Psoas muscle (tissue), 8 donors: ENCODE data around the gene FXYD4. TPM values are rescaled to one million over a fixed set of nuclear protein-coding genes. Genes with fewer than 3 reads are reported as not detected.
A peak's percentile ranks its signal among the peaks of the same experiment; 100 is the strongest.

Source experiments
- ATAC-seq, 4 donors: fragments of 200-7000 bp; cut with Tn5 transposase; one replicate each; pipeline ENCODE4 v1.9.1; 2020; ENCODE audit warnings: moderate library complexity in 3 of 4, mild to moderate bottlenecking in 2 of 4
- DNase-seq, 2 donors: peaks; one replicate each; pipeline ENCODE4 v3.0.0-alpha.2; 2020
- H3K27ac ChIP-seq: fragments of 200-600 bp; one replicate; pipeline ENCODE4 v1.8.0; 2022
- H3K27me3 ChIP-seq, 3 donors: fragments of 200-600 bp in 1 of 3; one replicate each; pipeline versions ENCODE4 v1.6.1 to v1.8.0; 2013 to 2022; ENCODE audit warnings: low read length in 2 of 3, mild to moderate bottlenecking in 2 of 3, moderate library complexity in 1 of 3; ENCODE audit not compliant: insufficient read depth in 3 of 3
- H3K36me3 ChIP-seq, 2 donors: fragments of 200-600 bp in 1 of 2; one replicate each; pipeline versions ENCODE4 v1.6.1 to v1.8.0; 2013 to 2022; ENCODE audit warnings: low read depth in 1 of 2, mild to moderate bottlenecking in 1 of 2, moderate library complexity in 1 of 2; ENCODE audit not compliant: insufficient read depth in 1 of 2
- H3K4me1 ChIP-seq: fragments of 200-600 bp; one replicate; pipeline ENCODE4 v1.8.0; 2022
- H3K4me3 ChIP-seq: fragments of 200-600 bp; one replicate; pipeline ENCODE4 v1.8.0; 2022; ENCODE audit warnings: mild to moderate bottlenecking
- H3K9me3 ChIP-seq: fragments of 200-600 bp; one replicate; pipeline ENCODE4 v1.8.0; 2022
- WGBS, 3 donors: extraction: QIAGEN DNeasy Blood & Tissue Kit; methylation state at CpG; one replicate each; pipeline versions ENCODE4 v1.1.6 to v1.1.7; 2013; 5-methylcytosine and 5-hydroxymethylcytosine counted together
- intact Hi-C, 2 donors: fragments of 100-400 bp; cut with DNase I; formaldehyde crosslinking; loops; one replicate each; pipeline versions ENCODE4 v1.11.0 to v1.14.2; 2022
- polyA plus RNA-seq, 3 donors: library from polyadenylated mRNA; stranded (reverse); fragments of 200-250 nt; gene quantifications; one replicate each; pipeline ENCODE4 v1.2.3, GENCODE V29; 2013
- total RNA-seq, 4 donors: library from RNA; stranded (reverse); fragmentation: NEBNext Ultra II Directional in 2 of 4; extraction: Animal tissue kit (Norgen Biotek cat#: 25700) in 2 of 4; gene quantifications; one replicate each; pipeline versions ENCODE4 v1.2.1 to v1.2.4, GENCODE V29; 2021 to 2023
- TF ChIP-seq, protein P1 (sequence below): fragments of 200-600 bp; IDR thresholded peaks from one replicate; pipeline ENCODE4 v1.8.0; 2022; ENCODE audit warnings: antibody characterized with exemption
- donor health status: healthy with polysubstance abuse.
- donor health status: DM: no; HTN: no; CAD: no; lungs with moderate emphysema.
- donor health status: Bipolar disorder and iron deficiency.
- donor health status: healthy.
- donor health status: DM: yes; HTN: yes; CAD: no.
- donor health status: DM: no; HTN: no; CAD: no.
- donor health status: DM: no; HTN: no; CAD: no.
- donor health status: DM: yes; HTN: yes; CAD: no.

Gene FXYD4
- total and polyA plus RNA-seq, 7 donors, result 0.18 to 3.0 (median 0.74) TPM; not detected in 4

DNA sequence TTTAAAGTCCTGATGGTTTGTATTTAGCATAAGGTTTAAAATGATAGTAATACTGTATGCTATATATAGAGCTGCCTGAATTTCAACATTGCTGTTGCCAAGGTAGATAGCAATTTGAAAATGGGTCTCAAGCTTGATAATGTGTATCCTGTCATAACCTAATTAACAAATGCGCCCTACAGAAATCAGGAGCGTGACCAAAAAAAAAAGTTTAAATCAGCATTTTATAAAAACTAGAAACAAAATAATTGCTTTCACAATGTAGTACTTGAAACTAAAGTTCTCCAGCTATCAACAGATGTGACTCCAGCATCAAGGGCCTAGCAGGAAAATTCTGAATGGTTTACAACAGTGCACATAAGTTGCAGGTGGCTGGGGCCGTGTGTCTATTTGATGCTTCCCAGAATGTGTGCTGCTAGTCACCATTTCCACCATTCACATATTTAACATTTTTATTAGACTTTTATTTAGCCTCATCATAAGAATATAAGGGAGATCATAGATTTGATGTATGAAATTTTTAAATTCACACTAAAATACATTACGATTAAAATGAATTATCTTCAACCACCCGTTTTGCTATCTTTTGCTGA, 14.1 kb downstream of the FXYD4 start:
- H3K4me3 ChIP-seq, result no peak overlapping the region
- H3K27me3 ChIP-seq, result no peaks in the 10 kb centered on the region
- intact Hi-C loops, result no loop called here
- H3K27ac ChIP-seq, result no peak overlapping the region
- DNase-seq (no peak), ATAC-seq (no peak)
- no peaks in the 10 kb centered on the region for H3K4me1 ChIP-seq
- peaks cover 19 to 59% of the 10 kb centered on the region in 2 donors for H3K36me3 ChIP-seq
- 82 to 84% (median 83%) methylated on average over 5 of the region's 5 CpGs for WGBS, 3 donors
- TF ChIP-seq, protein P1, sequence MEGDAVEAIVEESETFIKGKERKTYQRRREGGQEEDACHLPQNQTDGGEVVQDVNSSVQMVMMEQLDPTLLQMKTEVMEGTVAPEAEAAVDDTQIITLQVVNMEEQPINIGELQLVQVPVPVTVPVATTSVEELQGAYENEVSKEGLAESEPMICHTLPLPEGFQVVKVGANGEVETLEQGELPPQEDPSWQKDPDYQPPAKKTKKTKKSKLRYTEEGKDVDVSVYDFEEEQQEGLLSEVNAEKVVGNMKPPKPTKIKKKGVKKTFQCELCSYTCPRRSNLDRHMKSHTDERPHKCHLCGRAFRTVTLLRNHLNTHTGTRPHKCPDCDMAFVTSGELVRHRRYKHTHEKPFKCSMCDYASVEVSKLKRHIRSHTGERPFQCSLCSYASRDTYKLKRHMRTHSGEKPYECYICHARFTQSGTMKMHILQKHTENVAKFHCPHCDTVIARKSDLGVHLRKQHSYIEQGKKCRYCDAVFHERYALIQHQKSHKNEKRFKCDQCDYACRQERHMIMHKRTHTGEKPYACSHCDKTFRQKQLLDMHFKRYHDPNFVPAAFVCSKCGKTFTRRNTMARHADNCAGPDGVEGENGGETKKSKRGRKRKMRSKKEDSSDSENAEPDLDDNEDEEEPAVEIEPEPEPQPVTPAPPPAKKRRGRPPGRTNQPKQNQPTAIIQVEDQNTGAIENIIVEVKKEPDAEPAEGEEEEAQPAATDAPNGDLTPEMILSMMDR, result no peak
- no peaks in the 10 kb centered on the region for H3K9me3 ChIP-seq

DNA sequence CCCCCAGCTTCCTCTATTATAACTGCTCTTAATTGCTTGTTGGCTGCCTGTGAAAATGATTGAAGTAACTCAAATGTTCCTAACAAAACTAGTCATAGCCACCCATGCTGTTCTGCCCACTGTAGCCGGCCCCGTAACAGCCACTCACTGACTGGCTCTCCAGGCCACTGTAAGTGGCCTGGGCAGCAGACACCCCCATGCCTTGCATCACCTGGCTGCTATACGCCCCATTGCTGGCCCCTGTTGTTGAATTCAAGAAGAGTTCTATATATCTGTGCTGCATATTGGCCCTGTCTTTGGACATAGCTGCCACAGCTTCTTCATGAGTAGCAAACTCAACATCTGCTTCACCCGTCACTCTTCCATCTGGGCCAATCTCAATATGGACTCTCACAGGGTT, 15.1 kb downstream of the FXYD4 start:
- intact Hi-C loops, result no loop called here
- Histone ChIP-seq H3K9me3 (no peaks in the 10 kb centered on the region), H3K27me3 (no peaks in the 10 kb centered on the region), H3K4me1 (no peaks in the 10 kb centered on the region), H3K27ac (no peak overlapping the region), H3K4me3 (no peak overlapping the region), H3K36me3 (peaks cover 19 to 69% of the 10 kb centered on the region in 2 donors)
- TF ChIP-seq, protein P1, result no peak
- no peak for DNase-seq
- ATAC-seq, result no peak
- 91 to 93% (median 91%) methylated on average over 4 of the region's 4 CpGs for WGBS, 3 donors

DNA sequence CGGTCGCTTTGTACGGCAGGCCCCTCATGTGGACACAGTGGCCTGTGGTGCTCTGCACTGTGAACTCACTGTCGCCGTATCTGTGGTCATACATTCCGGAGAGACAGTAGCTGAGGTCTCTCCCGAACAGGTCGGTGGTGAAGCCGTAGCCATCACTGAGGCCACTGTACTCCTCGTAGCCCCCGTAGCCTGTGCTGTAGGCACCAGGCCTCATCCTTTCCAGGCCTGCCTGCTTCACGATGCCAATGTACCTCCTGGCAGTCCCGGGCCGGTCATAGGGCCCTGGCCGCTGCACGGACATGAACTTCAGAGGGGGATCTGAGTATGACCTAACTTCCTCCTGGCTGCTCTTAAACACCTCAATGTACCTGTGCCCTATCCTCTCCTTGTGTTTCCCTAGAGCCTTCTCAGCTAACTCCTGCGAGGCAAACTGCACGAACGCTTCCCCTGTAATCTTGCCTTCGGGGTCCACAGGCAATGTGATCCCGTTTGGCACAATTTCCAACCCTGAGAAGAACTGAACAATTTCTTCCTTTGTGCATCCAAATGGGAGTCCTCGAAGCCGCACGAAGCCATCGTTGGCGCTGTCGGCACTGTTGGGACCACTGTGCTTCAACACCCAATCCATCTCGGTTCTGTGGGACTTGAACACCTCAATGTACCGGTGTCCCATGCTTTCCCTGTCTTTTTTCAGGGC, 15.7 kb downstream of the FXYD4 start:
- Histone ChIP-seq H3K4me1 (no peaks in the 10 kb centered on the region), H3K27me3 (no peaks in the 10 kb centered on the region), H3K4me3 (no peak overlapping the region), H3K9me3 (no peaks in the 10 kb centered on the region), H3K27ac (no peak overlapping the region), H3K36me3 (peaks cover 19 to 75% of the 10 kb centered on the region in 2 donors)
- ATAC-seq, result no peak
- TF ChIP-seq, protein P1, result no peak
- DNase-seq, result peak in 1 of 2 donors; percentile 8
- WGBS, 3 donors, result 88 to 92% (median 91%) methylated on average over 29 of the region's 29 CpGs
- intact Hi-C loops, result no loop called here

DNA sequence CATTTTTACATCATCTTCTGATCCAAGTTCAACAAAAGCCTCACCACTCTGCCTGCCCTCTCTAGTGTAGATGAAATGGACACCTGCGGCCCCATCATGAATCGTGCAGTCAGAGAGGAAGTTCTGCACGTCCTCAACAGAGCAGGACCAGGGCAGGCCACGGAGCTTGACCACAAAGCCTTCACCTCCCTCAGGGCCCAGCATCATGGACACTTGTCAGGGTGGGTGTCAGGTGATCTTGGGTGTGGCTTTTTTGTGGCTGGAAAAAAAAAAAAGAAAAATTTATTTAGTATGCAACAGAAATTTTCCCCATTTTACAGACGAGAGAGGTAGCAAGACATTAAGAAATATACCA, 16.2 kb downstream of the FXYD4 start:
- Histone ChIP-seq H3K36me3 (peaks cover 19 to 80% of the 10 kb centered on the region in 2 donors), H3K4me1 (no peaks in the 10 kb centered on the region), H3K9me3 (no peaks in the 10 kb centered on the region), H3K4me3 (no peak overlapping the region), H3K27me3 (no peaks in the 10 kb centered on the region), H3K27ac (no peak overlapping the region)
- ATAC-seq, result no peak
- intact Hi-C loops, result loop anchor here in 1 of 2 donors (2.0 kb wide), 1 partner anchor 71 kb away; no protein-coding TSS in a partner anchor
- no peak for DNase-seq
- WGBS, 3 donors, result 69 to 75% (median 74%) methylated on average over 5 of the region's 5 CpGs
- TF ChIP-seq, protein P1, result no peak
